NCI-H187 (cell line): ENCODE data around the gene HDC.

Source experiments
- DNase-seq, 2 experiments: peaks; one replicate each; lab custom pipeline; 2025; lab: John Stamatoyannopoulos, UW

HDC gene

DNA sequence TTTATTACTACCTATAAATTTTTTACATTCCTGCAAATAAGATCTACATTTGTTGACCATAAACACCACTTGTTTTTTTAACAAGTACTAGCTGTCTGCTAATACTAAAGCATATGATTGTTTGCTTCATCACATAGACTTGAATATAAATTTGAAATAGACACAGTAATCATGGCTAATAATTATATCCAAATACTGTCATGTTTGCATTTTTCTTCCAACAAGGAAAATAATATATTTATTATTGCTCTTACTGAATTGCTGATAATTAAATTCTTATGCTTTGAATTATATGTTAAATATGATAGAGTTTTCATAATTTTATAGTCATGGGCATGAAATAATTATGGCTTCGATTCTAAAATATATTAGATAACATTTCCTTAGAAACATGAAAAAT is 40.5 kb downstream of the HDC start:
- DNase-seq, result no peak

DNA sequence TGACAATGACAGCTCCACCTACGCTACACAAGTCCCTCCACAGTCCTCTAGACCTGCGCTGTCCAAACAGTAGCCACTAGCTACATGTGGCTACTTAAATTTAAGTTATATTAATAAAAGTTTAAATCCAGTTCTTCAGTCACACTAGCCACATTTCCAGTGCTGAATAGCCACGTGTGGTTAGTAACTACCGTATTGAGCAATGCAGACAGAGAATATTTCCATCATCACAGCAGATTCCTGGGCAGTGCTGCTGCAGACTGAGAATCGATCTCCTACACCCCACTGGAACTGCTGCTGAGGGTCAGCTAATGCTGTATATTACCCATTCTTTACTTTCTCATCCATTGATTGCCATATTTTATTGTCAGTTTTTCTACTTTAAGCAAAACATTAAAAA is 40.9 kb downstream of the HDC start:
- DNase-seq, result no peak

DNA sequence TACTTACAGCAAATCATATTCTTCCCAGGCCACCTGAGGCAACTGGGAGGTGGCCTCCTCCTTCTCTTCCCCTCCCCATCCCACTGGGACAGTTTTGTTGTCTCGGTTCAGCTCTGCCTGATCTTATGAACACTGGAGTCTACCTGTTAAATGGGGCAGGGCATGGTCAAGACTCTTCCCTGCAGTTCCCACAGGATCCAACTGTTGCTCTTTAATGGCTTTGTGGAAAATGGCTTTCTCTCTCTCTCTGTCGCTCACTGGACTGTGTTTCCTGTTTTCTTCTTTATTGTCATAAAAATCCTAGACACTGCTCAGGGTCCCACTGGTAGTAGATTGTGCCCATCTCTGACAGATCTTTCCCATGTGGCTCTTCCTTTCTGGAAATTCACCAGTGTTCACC is 43.3 kb downstream of the HDC start:
- no peak for DNase-seq

DNA sequence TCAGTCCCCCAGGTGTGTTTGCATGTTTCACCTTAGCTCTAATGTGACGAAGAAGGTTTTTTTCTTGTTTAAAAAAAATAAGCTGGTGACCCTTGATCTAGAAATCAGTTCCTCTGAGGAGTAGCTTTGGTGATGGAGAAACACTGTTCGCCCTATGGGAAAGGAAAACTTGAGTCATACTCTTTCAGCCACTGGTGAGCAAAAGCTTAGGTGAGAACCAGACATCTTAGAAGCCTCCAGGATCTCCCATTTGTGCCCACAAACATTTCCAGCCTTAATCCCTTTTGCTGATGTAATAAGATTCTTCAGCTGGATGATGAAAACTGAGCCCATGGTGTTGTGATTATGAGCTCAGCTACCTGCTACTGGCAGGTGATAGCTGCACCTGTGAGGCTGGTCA is 45.7 kb downstream of the HDC start:
- no peak for DNase-seq

DNA sequence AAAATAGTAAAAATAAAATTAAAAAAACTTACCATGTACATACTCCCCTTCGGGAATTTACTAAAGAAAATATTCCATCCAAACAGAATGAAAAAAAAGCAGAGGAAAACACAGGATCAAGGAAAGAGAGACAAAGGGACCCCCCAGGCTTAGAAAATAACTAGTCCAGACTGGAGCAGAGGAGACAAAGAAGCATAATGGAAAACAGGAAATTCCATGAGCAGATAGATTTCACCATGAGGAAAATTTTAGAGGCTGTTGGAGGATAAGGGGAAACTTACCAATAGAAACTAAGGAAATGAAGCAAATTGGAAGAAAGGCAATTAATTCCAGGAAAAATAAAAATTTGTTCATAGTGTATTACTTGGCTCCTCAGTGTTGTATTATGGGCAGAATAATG is 46.8 kb downstream of the HDC start:
- no peak for DNase-seq

DNA sequence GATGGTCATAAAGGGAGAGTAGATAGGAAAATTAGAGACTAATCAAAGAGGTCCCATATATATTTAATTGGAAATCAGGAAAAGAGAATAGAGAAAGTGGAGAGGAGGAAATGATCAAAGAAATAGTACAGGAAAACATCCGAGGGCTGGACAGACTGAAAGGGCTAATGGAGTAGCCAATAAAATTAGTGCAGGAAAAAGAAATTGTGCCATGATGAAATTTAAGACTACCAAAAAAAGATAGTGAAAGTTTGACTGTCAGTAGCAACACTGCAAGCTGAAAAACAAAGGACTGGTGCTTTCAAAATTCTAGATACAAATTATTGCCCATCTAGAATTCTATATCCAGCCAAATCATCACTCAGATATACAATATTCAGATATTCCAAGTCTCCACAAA is 47.2 kb downstream of the HDC start:
- DNase-seq, result no peak

DNA sequence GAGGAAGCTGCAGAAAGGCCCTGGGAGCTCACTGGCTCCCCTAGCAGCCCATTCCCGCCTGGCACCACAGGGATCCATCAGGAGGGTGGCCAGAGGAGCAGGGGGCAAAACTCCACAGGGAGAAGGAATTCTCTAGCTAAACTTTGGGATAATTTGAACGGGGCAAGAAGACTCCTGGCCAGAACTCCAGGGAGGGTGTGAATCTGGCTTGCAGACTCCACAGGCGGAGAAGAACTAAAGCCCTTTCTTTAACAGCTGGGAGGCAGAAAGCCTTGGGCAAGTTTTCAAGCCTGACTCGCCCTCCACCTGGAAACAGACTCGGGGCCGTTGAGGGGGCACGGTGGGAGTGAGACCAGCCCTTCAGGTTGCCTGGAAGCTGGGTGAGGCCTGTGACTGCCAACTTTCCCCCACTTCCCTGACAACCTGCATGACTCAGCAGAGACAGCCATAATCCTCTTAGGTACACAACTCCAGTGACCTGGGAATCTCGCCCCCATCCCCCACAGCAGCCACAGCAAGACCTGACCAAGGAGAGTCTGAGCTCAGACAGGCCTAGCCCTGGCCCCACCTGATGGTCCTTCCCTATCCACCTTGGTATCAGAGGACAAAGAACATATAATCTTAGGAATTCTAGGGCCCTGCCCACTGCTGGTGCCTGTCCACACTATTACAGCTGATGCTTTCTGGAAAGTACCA is 54.9 kb downstream of the HDC start:
- DNase-seq, result no peak

DNA sequence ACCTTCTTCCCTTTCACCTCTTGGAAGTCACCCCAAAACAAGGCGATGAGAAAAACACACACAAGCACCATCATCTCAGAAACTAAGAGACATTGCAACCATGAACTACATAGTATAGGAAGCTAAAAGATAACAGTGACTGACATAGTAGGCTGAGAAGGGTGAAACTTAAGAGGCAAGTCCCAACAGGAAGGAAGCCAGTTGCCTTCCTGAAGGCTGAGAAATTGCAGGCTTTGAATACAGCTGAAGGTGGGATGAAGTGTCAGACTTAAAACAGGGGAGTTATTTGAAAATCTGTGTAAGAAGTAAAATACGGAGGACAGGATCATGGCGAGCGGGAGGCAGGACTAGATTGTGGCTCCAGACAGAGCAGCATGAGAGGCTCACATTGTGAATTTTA is 55.7 kb downstream of the HDC start:
- DNase-seq, result no peak

DNA sequence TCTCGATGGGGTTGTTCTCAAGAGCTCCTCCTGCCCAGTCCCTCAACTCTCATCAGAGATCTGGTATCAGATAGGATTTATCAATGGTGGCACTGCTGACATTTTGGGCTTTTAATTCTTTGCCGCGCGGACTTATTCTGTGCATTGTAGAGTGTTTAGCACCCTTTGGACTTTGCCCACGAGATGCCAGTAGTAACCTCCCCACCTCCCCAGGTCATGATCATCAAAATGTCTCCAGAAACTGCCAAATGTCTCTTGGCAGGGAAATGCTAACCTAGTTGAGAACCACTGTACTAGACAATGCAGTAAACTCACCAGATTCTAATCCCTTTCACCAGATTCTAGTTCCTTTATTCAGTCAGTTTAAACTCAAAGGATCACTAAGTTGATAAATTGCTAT is 59.5 kb downstream of the HDC start:
- DNase-seq, result no peak

DNA sequence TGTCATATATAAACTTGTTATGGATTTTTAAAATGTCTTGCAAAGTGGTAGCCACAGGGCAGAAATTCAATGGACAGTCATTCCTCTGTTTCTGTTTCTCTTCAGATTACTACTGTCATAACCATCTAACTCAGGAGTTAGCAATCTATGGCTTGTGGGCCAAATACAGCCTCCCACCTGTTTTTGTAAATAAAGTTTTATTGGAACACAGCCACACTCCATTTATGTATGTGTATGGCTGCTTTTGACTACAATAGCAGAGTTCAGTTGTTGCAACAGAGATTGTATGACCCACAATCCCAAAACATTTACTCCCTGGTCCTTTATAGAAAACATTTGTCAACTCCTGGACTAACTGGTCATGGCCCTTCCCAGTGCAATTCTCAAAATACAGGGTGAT is 63.5 kb downstream of the HDC start:
- no peak for DNase-seq

DNA sequence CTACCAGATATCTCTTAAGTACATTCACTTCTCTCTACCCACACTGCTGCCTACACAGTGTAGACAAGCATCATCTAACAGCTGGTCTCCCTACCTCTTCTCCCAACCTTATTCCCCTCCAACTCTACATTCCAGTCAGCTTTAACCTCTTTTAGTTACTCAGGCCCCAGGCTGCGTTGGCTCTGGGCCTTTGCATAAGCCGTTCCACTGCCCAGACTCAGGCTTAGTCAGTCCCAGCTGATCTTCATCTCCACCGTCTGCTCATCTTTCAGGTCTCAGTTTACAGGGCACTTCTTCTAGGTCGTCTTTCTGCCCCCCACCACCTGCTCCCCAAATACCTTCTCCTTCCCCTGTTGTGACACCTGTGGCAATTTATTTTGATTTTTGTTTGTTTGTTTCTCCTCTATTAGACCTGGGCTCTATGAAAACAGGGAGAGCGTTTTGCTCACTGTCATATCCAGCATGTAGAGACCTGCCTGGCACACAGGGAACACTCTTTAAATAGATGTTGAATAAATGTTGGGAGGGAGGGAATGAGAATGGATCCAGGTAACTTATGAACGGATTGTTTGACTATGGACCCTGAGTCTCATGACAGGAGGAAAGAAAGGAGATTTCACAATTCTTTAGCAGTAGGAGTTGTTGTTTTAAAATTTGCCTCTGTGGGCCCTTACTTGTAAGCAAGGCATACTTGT is 72.5 kb downstream of the HDC start:
- no peak for DNase-seq

DNA sequence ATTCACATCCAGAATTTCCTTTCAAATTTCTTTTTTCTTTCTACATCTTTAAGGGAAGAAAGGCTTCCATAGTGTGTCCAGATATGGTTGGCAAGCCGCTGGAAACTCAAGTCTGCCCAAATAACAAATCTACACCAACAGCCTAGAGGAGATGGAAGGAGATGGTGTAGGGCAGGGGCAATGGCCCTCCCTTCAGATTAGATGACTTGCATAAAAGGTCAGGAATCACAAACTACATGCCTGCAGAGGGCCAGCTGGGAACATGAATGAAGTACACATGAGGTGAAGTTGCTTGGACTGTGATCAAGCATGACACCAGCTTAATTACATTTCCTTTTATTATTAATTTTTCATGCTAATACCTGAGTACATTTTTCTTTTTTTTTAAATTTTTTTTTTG is 73.4 kb downstream of the HDC start:
- DNase-seq, result no peak
